T-helper 17 cell (primary cell): Measurements from ENCODE around the gene TTC38. TPM values are rescaled to one million over a fixed set of nuclear protein-coding genes. Genes with fewer than 3 reads are reported as not detected.
A peak's percentile ranks its signal among the peaks of the same experiment; 100 is the strongest.
"Not testable (repeated sequence)": the region's sequence is repeated elsewhere in the genome, so short reads cannot be mapped to it uniquely, and the experiment has no call there.

Experiments
- ATAC-seq: fragments of 150-1000 bp; cut with Tn5 transposase; 2 replicates; pipeline ENCODE4 v1.10.0; 2021; ENCODE audit warnings: mild to moderate bottlenecking, moderate library complexity
- DNase-seq, 3 donors: peaks; one replicate each; pipeline versions ENCODE4 v3.0.0 to v3.0.0-alpha.2; 2020 to 2021
- H3K9me3 ChIP-seq: one replicate; pipeline ENCODE4 v1.7.0; 2013; ENCODE audit warnings: low read length, mild to moderate bottlenecking; ENCODE audit not compliant: control insufficient read depth, poor library complexity, severe bottlenecking
- H3K27ac Mint-ChIP-seq: one replicate; pipeline ENCODE4 v1.8.0; 2022; ENCODE audit warnings: mild to moderate bottlenecking, moderate library complexity, mixed read lengths
- H3K27me3 Mint-ChIP-seq: one replicate; pipeline ENCODE4 v1.8.0; 2022; ENCODE audit warnings: mixed read lengths
- H3K36me3 Mint-ChIP-seq: one replicate; pipeline ENCODE4 v1.8.0; 2022; ENCODE audit warnings: low read depth, mixed read lengths
- H3K4me1 Mint-ChIP-seq: one replicate; pipeline ENCODE4 v1.8.0; 2022; ENCODE audit warnings: mild to moderate bottlenecking, mixed read lengths
- H3K4me3 Mint-ChIP-seq: one replicate; pipeline ENCODE4 v1.8.0; 2022; ENCODE audit warnings: mild to moderate bottlenecking, moderate library complexity, mixed read lengths
- total RNA-seq, 4 donors: library from RNA in 2 of 4; stranded (reverse) in 2 of 4; gene quantifications; one replicate each; pipeline ENCODE4 v1.2.3 and lab custom pipeline; 2022 to 2026

Gene TTC38
- total RNA-seq, 2 donors from 2014 or later = 4.3 to 7.1 TPM

GRCh38 chr22:46251816-46252380, 15.9 kb upstream of the TTC38 start:
- Mint-ChIP-seq H3K4me1 (peaks cover 22% of the 10 kb centered on the region), H3K27ac (peak overlapping the region; percentile 84), H3K27me3 (no peaks in the 10 kb centered on the region)

DNA sequence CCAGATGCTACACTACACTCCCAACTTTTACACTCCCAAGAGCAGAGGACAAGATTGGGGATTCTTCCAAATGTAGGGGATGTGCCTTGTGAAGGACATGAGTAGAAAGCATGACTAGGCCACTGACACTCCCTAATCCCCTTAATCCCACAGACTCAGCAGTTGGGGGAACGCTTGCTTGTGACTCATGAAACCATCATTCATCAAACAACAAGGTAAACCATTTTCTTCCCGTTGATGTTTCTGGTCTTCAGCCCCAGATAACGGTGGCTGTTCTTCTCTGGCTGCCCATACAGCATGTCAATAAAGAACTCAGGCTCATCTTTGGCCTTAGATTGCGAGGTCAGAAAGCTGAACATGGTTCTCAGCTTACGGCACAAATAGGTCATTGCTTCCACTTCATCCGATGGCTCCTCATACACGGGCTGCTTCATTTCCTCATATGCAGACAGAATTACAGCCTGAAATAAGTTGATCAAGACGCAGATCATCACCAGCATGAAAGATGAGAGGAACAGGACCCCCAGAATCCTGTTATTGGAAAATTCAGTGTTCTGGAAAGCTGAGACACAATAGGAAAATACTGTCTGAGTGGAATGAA, 11.3 kb upstream of the TTC38 start:
- H3K27me3 Mint-ChIP-seq = peaks cover 38% of the 10 kb centered on the region
- peaks cover 9% of the 10 kb centered on the region for H3K4me1 Mint-ChIP-seq
- peaks cover under 1% of the 10 kb centered on the region for H3K36me3 Mint-ChIP-seq
- H3K4me3 Mint-ChIP-seq = no peak overlapping the region
- no peak overlapping the region for H3K27ac Mint-ChIP-seq
- DNase-seq (no peak), ATAC-seq (no peak)
- H3K9me3 ChIP-seq = no peaks in the 10 kb centered on the region

More at GRCh38 chr22:46251816-46252380, 15.9 kb upstream of the TTC38 start:
- Mint-ChIP-seq H3K4me3 (peak overlapping the region; percentile 93), H3K36me3 (no peaks in the 10 kb centered on the region)
- no peaks in the 10 kb centered on the region for H3K9me3 ChIP-seq
- DNase-seq (no peak), ATAC-seq (no peak)

DNA sequence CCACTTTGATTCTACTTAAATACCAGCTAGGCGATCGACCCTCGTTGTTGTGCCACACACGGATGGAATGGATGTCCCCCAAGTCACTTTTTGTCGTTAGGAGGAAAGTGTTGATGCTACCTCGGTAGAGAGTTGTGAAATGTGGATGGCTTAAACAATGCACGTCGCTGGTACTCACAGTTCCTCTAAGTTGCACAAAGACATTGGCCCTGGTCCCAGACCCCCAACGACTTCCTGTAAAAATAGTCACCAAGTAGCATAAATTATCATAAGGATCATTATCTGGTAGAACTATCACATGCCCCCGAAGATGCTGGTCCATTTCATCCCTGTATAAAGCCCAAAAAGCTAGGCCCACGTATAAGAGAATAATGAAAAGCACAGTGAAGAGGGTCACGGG, 8.4 kb upstream of the TTC38 start:
- peaks cover 60% of the 10 kb centered on the region for H3K27me3 Mint-ChIP-seq
- no peak for DNase-seq
- H3K9me3 ChIP-seq = no peaks in the 10 kb centered on the region
- H3K27ac Mint-ChIP-seq = no peak overlapping the region
- no peak overlapping the region for H3K4me3 Mint-ChIP-seq
- H3K36me3 Mint-ChIP-seq = peaks cover 5% of the 10 kb centered on the region
- peaks cover 4% of the 10 kb centered on the region for H3K4me1 Mint-ChIP-seq
- no peak for ATAC-seq

DNA sequence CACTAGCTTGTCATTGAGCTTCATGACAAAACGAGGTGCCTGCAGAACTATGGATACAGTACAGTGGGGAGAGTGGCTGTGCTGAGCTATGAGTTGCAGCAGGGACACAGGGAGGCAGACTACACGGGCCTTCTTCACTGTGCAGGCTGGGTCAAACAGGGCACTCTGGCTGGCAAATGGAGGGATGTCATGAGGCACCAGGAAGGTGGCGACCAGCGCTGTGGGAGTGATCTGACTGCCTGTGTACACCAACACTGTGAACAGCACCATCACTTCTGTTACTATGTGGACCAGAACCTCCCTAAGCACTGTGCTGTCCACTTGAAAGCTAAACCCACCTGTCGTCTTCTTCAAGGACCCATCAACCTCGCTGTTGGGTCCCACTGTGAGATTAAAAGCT, 7.8 kb upstream of the TTC38 start:
- no peak for ATAC-seq
- no peaks in the 10 kb centered on the region for H3K9me3 ChIP-seq
- Mint-ChIP-seq H3K36me3 (peaks cover 5% of the 10 kb centered on the region), H3K4me1 (peaks cover 3% of the 10 kb centered on the region), H3K4me3 (no peak overlapping the region), H3K27me3 (peaks cover 65% of the 10 kb centered on the region), H3K27ac (no peak overlapping the region)
- DNase-seq = no peak

DNA sequence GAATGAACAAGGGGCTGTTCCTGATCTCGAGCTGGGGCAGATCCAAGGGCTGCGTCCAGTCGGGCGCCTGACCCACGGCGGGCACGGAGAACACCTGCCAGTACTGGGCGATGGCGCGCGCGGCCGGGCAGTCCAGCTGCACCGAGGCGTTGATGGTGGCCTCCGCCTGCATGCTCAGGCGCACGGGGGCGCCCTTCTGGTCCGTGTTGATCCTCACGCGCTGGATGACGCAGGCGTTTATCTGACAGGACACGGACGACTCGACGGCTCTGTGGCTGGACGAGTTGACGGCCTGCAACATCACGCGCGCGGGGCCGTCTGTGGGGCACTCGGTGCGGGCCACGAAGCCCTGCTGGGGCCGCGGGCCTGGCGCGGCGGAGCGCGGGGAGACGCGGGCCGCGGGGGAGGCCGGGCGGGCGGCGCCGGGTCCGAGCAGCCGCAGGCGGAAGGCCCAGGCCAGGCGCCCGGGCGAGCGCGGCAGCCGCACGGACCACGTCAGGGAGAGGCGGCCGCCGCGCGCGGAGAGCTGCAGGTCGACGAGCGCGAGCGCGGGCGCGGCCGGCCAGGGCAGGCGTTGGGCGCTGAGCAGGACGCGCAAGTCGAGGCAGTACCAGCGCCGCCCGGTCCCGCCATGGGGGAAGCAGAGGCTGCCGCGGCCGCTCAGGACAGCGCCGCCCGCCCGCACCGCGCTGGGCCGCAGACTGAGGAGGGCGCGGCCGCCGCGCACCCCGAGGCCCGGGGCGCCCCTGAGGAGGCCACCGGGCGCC, 5.2 kb upstream of the TTC38 start:
- Mint-ChIP-seq H3K4me1 (peaks cover 10% of the 10 kb centered on the region), H3K36me3 (peaks cover 5% of the 10 kb centered on the region), H3K4me3 (no peak overlapping the region)

DNA sequence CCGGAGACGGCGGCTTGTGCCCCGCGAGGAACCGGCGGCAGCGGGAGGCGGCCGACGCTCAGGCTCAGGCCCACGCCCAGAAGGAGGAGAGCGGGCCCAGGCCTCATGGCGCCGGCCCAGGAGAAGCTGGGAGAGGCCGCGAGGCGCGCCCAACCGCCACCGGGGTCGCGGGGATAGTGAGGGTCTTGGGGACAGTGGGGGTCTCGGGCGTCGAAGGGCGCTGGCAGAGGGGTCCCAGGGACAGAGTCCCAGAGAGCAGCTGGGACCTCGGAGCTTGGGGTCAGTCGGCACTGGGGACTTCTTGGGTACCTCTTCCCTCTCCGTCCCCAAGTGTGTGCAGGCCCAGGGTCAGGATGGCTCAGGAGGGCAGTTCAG, 4.6 kb upstream of the TTC38 start, which contains the start of gene PKDREJ:
PKDREJ (minus strand) TSS at position 128 of the 375 bp plus-strand sequence; CDS start at position 107, 21 bp downstream.
- no peaks in the 10 kb centered on the region for H3K9me3 ChIP-seq
- Mint-ChIP-seq H3K4me1 (peaks cover 12% of the 10 kb centered on the region), H3K36me3 (peaks cover 5% of the 10 kb centered on the region), H3K27ac (no peak within 1 kb of the TSS), H3K4me3 (peak within 1 kb of the TSS; percentile 77), H3K27me3 (peaks cover 74% of the 10 kb centered on the region)
- no peak for DNase-seq
- no peak for ATAC-seq

More for the DNA sequence above, 5.2 kb upstream of the TTC38 start:
- Mint-ChIP-seq H3K27me3 (peaks cover 78% of the 10 kb centered on the region), H3K27ac (no peak overlapping the region)
- DNase-seq (no peak), ATAC-seq (peak; percentile 39)
- H3K9me3 ChIP-seq = no peaks in the 10 kb centered on the region

DNA sequence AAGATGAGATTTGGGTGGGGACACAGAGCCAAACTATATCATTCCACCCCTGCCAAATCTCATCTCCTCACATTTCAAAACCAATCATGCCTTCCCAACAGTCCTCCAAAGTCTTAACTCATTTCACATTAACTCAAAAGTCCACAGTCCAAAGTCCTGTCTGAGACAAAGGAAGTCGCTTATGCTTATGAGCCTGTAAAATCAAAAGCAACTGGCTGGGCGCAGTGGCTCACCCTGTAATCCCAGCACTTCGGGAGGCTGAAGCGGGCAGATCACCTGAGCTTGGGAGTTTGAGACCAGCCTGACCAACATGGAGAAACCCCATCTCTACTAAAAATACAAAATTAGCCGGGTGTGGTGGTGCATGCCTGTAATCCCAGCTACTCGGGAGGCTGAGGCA, 3.3 kb upstream of the TTC38 start:
- H3K27ac Mint-ChIP-seq, DNase-seq, H3K4me3 Mint-ChIP-seq, H3K9me3 ChIP-seq, ATAC-seq, H3K36me3 Mint-ChIP-seq: not testable (repeated sequence)
- H3K27me3 Mint-ChIP-seq = peaks cover 61% of the 10 kb centered on the region
- peaks cover 14% of the 10 kb centered on the region for H3K4me1 Mint-ChIP-seq

DNA sequence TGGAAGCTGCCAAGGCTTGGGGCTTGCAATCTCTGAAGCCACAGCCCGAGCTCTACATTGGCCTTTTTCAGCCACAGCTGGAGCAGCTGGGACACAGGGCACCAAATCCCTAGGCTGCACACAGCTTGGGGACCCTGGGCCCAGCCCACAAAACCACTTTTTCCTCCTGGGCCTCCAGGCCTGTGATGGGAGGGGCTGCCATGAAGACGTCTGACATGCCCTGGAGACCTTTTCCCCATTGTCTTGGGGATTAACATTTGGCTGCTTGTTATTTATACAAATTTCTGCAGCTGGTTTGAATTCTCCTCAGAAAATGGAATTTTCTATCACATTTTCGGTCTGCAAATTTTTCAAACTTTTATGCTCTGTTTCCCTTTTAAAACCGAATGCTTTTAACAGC, 2.2 kb upstream of the TTC38 start:
- peaks cover 17% of the 10 kb centered on the region for H3K4me1 Mint-ChIP-seq
- not testable (repeated sequence) for H3K36me3 Mint-ChIP-seq, H3K4me3 Mint-ChIP-seq

GRCh38 chr22:46269564-46269963, 1.8 kb downstream of the TTC38 start:
- no peaks in the 10 kb centered on the region for H3K9me3 ChIP-seq
- Mint-ChIP-seq H3K4me3 (no peak overlapping the region), H3K36me3 (no peaks in the 10 kb centered on the region), H3K4me1 (peaks cover 17% of the 10 kb centered on the region), H3K27ac (no peak overlapping the region), H3K27me3 (peaks cover 18% of the 10 kb centered on the region)
- DNase-seq (no peak), ATAC-seq (no peak)

More for the DNA sequence above, 2.2 kb upstream of the TTC38 start:
- H3K27ac Mint-ChIP-seq, ATAC-seq, H3K9me3 ChIP-seq, DNase-seq: not testable (repeated sequence)
- H3K27me3 Mint-ChIP-seq = peaks cover 50% of the 10 kb centered on the region

DNA sequence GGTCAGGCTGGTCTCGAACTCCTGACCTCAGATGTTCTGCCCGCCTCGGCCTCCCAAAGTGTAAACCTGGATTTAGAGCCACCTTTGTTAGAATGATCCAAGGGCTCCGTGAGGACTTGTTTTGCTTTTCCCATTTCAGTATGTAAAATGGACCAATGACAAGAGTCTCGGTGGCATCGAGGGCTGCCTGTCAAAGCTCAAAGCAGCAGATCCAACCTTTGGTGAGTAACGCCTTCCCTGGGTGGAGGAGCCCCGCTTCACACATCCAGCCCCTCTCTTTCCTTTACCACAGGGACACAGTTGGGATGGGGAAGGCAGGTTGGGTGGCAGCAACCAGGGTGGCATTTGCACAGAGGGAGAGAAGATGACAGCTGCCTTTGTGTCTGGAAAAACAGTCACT, 4.4 kb downstream of the TTC38 start:
- Mint-ChIP-seq H3K4me3 (no peak overlapping the region), H3K27ac (no peak overlapping the region), H3K27me3 (no peaks in the 10 kb centered on the region), H3K4me1 (peaks cover 15% of the 10 kb centered on the region), H3K36me3 (peaks cover 6% of the 10 kb centered on the region)
- H3K9me3 ChIP-seq = no peaks in the 10 kb centered on the region
- no peak for DNase-seq
- no peak for ATAC-seq

DNA sequence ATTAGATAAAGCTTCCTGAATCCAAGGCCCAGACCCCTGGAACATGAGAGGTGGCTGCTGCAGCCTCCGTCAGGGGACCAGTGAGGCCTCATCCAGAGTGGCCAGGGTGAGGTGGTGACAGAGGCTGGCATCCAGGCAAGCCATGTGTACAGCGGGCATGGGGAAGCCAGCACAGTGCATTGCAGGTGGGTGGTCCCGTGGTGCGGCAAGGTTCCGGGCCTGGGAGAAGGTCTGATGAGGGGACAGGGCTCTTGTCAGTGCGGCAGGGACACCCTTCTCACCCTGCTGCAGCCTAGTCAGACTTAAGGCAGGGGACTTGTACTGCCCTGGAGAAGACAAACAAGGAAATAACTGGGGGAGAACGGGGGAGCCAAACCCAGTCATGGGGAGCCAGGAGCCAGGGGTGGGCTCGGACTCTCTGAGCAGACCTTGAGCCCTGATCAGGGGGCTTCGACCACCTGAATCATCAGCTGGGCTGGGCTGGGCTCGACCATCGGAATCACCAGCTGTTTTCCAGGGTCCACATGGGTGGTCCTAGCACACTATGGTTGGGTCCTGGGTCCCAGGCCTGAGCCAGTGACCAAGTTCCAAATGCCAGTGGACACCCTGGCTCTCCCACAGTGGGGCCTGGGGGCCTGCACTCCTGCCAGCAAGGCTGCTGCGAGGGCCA, 5.1 kb downstream of the TTC38 start:
- DNase-seq (no peak), ATAC-seq (no peak)
- Mint-ChIP-seq H3K27me3 (no peaks in the 10 kb centered on the region), H3K27ac (no peak overlapping the region), H3K4me1 (peaks cover 10% of the 10 kb centered on the region), H3K36me3 (peaks cover 6% of the 10 kb centered on the region), H3K4me3 (no peak overlapping the region)
- H3K9me3 ChIP-seq = no peaks in the 10 kb centered on the region

GRCh38 chr22:46273432-46274148, 5.8 kb downstream of the TTC38 start:
- no peak overlapping the region for H3K27ac Mint-ChIP-seq
- H3K27me3 Mint-ChIP-seq = no peaks in the 10 kb centered on the region
- peaks cover 6% of the 10 kb centered on the region for H3K4me1 Mint-ChIP-seq
- H3K36me3 Mint-ChIP-seq = peaks cover 6% of the 10 kb centered on the region
- ATAC-seq (no peak), DNase-seq (no peak)
- H3K4me3 Mint-ChIP-seq = no peak overlapping the region
- H3K9me3 ChIP-seq = no peaks in the 10 kb centered on the region

- peaks cover 6% of the 10 kb centered on the region for H3K36me3 Mint-ChIP-seq
- ATAC-seq = no peak
- H3K4me1 Mint-ChIP-seq = peaks cover 6% of the 10 kb centered on the region
These were observed 6.6 kb downstream of the TTC38 start for GRCh38 chr22:46274381-46274780.

More at GRCh38 chr22:46274381-46274780, 6.6 kb downstream of the TTC38 start:
- no peaks in the 10 kb centered on the region for H3K9me3 ChIP-seq
- no peaks in the 10 kb centered on the region for H3K27me3 Mint-ChIP-seq
- no peak overlapping the region for H3K27ac Mint-ChIP-seq
- no peak for DNase-seq
- no peak overlapping the region for H3K4me3 Mint-ChIP-seq
